Activated CD4-positive, alpha-beta T cell treated with anti-CD3 and anti-CD28 coated beads, Interleukin-2, amount 50 U/mL, for 1 hour (primary cell): ENCODE measurements around the gene PDS5B.
"Not testable (repeated sequence)": the region's sequence is repeated elsewhere in the genome, so short reads cannot be mapped to it uniquely, and the experiment has no call there.

Source experiments
- DNase-seq: peaks from one replicate; pipeline ENCODE4 v3.0.0-alpha.2; 2020

The PDS5B gene

DNA sequence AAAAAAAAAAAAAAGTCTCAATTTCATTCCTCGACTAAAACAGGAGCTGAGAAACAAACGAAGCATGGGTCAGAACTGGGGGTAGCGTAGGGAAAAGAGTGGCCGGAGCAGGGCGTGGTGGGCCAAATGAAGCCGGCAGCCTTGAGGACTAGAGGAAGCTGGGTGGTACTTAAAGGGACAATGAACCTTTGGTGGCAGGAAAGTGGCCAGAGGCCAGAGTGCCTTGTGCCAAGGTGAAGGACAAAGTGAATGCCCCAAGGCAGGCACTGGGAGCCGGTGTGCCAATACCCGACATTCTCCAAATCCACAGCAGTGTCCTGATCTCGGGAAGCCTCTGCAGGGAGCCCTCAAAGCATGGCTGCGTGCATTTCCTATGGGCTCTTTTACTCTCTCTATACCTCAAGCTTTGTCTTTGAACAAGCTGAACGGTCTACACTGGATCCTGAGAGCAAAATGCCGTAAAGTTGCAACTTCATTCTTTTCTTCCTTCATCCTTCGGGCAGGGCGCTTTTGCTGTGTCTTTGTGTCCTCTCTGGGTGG, 235.0 kb downstream of the PDS5B start:
- no peak for DNase-seq

DNA sequence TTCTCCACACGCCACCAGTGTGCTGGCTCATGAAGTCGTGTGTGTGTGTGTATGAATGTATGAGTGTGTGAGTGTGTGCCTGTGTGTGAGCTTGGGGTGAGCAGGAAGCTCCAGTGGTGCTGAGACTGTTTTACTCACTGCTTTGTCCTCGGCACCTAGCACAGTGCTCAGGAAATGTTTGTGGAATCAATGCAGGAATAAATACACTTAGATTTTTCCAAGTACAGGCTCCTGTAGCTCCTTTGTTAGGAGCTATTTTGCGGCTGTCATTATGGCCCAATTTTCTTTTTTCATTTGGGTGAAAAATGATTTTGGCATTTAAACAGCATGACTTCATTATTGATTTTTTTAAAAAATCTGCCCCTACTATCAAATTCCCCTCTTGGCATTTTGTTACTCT, 236.5 kb downstream of the PDS5B start:
- no peak for DNase-seq

DNA sequence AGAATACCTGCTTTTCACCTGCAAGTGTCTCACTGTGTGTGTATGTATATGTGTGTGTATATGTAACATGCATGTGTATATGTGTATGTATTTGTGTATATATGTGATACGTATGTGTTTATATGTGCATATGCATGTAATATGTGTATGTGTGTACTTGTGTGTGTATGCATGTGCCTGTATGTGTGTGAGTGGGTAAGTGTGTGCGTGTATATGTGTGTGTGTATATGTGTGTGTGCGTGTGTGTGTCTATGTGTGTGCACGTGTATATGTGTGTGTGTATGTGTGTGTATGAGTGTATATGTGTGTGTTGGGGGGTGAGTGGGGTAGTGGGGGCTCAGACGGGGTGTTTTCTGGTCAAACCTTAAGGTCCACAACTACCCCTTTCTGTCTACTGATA, 237.3 kb downstream of the PDS5B start:
- DNase-seq, result no peak

DNA sequence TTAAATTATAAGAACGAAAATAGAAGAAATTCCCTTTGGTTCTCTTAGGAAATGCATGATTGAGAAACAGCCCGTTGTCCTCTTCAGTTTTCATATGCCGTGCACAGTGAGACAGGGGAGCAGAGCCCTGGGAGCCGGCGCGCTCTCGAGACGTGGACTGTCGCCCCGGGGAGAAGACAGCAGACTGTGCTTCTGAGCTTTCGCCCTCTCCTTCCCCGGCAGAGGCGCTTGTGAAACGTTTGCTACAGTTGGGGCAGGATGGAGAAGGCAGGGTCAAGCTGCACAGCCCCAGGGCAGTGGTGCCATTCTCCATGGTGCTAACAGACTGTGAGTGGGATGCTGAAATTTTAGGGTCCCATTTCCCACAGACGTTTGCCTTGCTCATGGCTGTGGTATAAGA, 237.8 kb downstream of the PDS5B start:
- no peak for DNase-seq

DNA sequence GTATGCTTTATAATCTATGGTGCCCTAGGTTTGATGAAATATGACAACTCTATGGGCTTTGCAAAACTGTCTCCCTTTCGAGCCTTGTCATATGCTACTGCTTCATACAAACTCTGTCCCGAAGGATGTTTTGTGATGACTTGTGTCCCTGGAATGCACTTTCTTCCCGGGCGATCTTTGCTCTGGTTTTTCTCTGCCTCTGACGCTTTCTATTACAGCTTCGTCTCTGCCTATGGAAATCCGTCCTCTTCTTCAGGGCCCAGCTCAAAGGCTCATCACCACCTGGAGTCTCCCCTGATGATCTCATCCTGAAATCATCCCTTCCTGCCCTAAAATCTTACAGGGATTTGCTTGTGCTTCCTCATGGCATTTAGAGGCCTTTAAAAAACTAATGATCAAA, 238.4 kb downstream of the PDS5B start:
- no peak for DNase-seq

DNA sequence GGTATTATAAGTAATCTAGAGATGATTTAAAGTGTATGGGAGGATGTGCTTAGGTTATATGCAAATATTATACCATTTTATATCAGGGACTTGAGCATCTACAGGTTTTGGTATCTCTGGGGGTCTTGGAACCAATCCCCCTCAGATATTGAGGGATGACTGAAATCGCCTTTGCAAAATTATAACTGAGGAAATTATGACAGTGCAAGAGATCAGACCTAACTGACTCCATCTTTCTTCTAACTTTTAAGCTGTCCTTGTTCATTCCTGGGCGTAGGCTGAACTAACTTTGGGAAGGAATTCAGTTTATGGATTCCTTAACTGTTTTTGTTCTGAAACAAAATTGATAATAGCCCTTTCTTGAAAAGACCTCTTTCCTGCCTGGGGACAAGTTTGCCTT, 239.2 kb downstream of the PDS5B start:
- no peak for DNase-seq

DNA sequence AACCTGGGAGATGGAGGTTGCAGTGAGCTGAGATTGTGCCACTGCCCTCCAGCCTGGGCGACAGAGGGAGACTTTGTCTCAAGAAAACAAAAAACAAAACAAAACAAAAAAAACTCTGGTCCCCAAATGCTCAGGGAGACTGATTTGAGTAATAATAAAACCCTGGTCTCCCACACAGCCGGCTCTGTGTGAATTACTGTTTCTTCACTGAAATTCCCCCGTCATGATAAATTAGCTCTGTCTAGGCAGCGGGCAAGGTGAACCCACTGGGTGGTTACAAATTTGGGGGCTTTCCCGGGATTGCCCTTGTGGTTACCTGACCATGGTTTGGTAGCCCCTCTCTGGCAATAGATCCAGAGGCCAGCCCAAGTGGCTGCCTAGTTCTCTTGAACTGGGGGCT, 240.1 kb downstream of the PDS5B start:
- DNase-seq, result not testable (repeated sequence)
